DMS53 (cell line): Measurements from ENCODE around the gene ARHGAP23.
A peak's percentile ranks its signal among the peaks of the same experiment; 100 is the strongest.

Source experiments
- DNase-seq: peaks from one replicate; lab custom pipeline; 2025; lab: John Stamatoyannopoulos, UW

ARHGAP23 gene

GRCh38 chr17:38549285-38549684 lies 121.0 kb downstream of the ARHGAP23 start:
- DNase-seq = no peak

DNA sequence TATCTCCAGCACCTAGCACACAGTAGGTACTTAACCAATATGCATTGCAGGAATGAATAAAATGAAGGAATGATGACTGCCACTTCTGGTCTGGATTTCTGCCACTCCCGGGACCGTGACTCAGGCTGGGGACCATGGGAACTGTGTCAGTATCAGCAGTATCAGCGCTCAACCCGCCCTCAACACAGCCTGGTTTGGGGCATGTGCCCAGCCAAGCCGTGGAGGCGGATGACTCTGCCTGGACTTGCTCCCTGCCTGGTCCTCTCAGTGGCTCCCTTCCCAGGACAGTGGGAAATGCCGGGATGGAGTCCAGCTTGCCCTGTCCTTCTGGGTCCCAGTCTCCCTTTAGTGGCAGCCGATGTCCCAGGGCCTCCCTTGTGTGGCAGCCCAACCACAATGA lies 122.4 kb downstream of the ARHGAP23 start:
- no peak for DNase-seq

GRCh38 chr17:38551121-38551520 lies 122.9 kb downstream of the ARHGAP23 start:
- no peak for DNase-seq

GRCh38 chr17:38552343-38552742 lies 124.1 kb downstream of the ARHGAP23 start:
- no peak for DNase-seq

GRCh38 chr17:38554430-38555350 lies 126.4 kb downstream of the ARHGAP23 start:
- DNase-seq = no peak

DNA sequence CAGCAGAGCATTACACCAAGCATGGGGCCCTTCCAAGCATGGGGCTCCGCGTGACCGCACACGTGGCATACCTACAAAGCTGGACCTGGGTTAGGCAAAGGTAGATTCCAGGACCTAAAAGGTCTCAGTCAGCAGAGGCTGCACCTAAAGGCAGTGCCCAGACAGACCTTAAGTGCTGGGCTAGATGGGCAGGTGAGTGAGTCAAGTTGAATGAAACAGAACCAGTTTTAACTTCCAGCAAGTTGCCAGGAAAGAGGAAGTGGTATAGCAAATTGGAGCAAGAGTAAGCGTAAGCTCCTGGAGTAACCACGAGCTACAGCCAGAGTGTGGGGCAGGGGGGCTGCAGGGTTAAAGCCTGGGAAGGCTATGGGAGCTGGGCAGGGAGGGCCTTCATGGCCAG lies 128.0 kb downstream of the ARHGAP23 start:
- no peak for DNase-seq

- DNase-seq = no peak
Observed at GRCh38 chr17:38557396-38557795, 129.1 kb downstream of the ARHGAP23 start.

- peak; percentile 97 for DNase-seq
Observed at GRCh38 chr17:38557836-38558727, 129.8 kb downstream of the ARHGAP23 start.

DNA sequence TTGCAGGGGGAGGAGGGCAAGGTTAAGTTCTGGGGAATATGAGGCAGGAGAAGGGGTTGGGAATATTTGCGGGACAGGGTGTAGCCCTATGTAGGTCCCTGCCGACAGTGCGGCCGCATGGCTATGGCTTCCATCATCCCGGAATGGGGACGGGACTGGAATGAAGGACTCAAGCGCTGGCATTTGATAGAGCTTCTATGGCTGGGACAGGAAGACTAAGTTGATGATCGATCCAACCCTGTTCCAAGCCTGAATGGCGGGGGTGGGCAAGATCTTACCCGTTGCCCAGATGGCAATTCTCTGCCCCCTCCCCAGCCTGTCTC lies 130.4 kb downstream of the ARHGAP23 start:
- peak; percentile 79 for DNase-seq

DNA sequence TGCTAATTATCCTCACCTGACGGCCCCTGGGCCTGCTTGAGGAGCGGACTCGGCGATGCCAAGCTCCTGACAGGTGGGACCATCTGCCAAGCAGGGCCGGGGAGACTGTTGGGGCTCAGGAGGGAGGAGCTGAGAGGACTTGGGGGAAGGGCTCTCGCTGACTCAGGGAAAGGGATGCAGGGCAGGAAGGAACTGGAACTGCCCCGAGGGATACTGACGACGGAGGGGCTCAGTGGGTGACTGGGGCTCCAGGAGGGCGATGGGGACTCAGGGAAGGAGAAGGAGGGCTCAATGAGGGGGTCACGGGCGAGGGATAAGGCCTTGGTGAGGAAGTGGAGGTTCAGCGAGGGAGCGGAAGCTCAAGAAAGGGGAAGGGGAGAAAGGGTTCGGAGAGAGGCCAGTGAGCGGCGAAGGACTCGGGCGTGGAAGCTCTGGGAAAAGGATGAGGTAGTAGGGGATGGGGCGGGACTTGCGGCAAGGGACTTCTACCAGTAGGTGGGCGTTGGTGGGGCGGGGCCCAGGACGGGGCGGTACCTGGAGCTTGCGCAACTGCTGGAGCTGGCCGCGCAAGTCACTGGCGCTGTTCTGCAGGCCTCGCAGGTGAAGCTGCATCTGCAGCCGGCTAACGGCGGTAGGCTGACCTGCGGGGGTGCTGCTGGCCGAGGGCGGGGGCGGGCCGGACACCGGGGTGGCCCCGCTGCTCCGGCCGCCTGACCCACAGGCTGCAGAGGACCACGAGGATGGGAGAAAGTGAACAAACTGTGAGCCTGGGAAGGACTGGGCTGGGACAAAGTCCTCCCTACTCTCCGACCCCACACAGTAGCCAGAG lies 131.0 kb downstream of the ARHGAP23 start:
- peak; percentile 97 for DNase-seq

DNA sequence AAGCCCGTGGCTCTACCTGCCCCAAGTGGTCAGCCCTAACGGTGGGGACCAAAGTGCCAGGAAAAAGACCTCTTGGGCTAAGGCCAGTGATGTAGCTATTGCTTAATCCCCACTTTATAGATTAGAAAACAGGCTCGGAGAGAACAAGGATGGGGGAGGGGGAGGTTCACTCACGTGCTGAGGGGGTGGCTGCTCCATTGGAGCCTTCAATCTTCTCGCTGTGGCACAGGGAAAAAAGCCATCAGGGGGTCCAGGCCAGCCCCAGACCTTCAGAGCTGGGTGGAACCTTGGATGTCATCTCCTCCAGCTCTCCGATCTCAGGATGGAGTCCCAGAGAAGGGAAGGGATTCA lies 131.6 kb downstream of the ARHGAP23 start:
- DNase-seq = peak; percentile 42

DNA sequence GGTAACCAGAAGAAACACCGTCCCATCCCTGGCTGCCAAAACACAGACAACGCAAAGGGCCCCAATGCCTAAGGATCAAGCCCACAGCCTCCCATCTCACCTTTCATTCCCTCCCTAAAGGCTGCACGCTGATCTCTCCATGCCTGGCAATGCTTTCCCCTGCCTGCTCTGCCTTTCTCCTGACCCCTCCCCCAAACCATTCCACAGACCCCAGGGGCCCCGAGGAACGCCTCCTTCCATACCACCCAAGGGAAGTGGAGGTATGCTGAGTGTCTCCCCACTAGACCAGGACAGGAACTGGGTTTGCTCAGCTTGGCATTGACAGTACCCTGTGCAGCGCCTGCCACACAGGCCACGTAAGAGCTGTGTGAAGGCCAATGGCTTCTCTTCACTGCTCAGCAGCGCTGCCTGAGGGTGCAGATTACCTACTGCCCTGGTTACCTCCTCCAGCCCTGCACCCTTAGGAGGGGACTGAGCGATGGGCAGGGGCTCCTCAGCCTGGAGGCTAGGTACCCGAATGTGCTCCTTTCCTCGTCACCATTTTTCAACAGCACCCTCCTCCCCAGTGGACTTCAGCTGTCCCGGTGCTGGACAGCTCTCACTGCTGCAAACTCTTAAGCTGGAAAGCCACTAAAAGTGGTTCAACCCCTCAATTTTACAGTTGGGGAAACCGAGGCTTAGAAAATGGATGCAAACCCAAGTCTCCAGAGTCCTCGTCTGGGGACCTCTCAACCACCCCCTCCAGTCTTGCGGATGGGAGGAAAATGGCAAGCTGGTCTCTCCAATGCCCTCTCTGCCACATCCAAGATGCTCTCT lies 132.4 kb downstream of the ARHGAP23 start:
- DNase-seq = no peak

- no peak for DNase-seq
Observed at GRCh38 chr17:38561416-38562214, 133.4 kb downstream of the ARHGAP23 start.
